ENCODE results near the gene ARHGEF10L.

ARHGEF10L gene

GRCh38 chr1:17579951-17580939, 40.7 kb downstream of the ARHGEF10L start:
- no peak overlapping the region for H3K4me3 ChIP-seq (ENCODE audit: low read length)
- no peak for TF ChIP-seq CTCF (conservative IDR thresholded peaks at IDR 0.05; ENCODE audit: low read depth, low read length)
- DNase-seq (ENCODE audit: low read depth), result no peak

- no peak for TF ChIP-seq CTCF (conservative IDR thresholded peaks at IDR 0.05; ENCODE audit: low read depth, low read length)
- DNase-seq (ENCODE audit: low read depth), result no peak
- H3K4me3 ChIP-seq (ENCODE audit: low read length), result no peak overlapping the region
Measured at GRCh38 chr1:17581389-17582123, 42.1 kb downstream of the ARHGEF10L start.

GRCh38 chr1:17582124-17582774, 42.8 kb downstream of the ARHGEF10L start:
- no peak overlapping the region for H3K4me3 ChIP-seq (ENCODE audit: low read length)
- no peak for TF ChIP-seq CTCF (conservative IDR thresholded peaks at IDR 0.05; ENCODE audit: low read depth, low read length)
- no peak for DNase-seq (ENCODE audit: low read depth)

- no peak for DNase-seq (ENCODE audit: low read depth)
- TF ChIP-seq CTCF (conservative IDR thresholded peaks at IDR 0.05; ENCODE audit: low read depth, low read length), result no peak
Measured at GRCh38 chr1:17584539-17584938, 45.0 kb downstream of the ARHGEF10L start.

GRCh38 chr1:17585266-17585987, 45.9 kb downstream of the ARHGEF10L start:
- no peak for DNase-seq (ENCODE audit: low read depth)

More at GRCh38 chr1:17584539-17584938, 45.0 kb downstream of the ARHGEF10L start:
- H3K4me3 ChIP-seq (ENCODE audit: low read length), result no peak overlapping the region

More at GRCh38 chr1:17585266-17585987, 45.9 kb downstream of the ARHGEF10L start:
- TF ChIP-seq CTCF (conservative IDR thresholded peaks at IDR 0.05; ENCODE audit: low read depth, low read length), result no peak
- H3K4me3 ChIP-seq (ENCODE audit: low read length), result no peak overlapping the region
